GM12875 (cell line): Measurements from ENCODE around the gene COMT.

ENCODE experiments used
- H3K4me3 ChIP-seq: one replicate; pipeline ENCODE4 v1.5.1; 2011; ENCODE audit warnings: low read depth, low read length, control low read depth
- CTCF ChIP-seq: IDR thresholded peaks from 2 replicates; pipeline ENCODE4 v1.5.1; 2011; ENCODE audit warnings: low read depth, mild to moderate bottlenecking, control low read depth, inconsistent platforms, low read length, moderate library complexity, borderline replicate concordance; ENCODE audit not compliant: insufficient read depth

COMT gene

GRCh38 chr22:19988965-19989724, 47.6 kb downstream of the COMT start:
- no peak for TF ChIP-seq CTCF
- no peak overlapping the region for H3K4me3 ChIP-seq

GRCh38 chr22:19989725-19990067, 48.1 kb downstream of the COMT start:
- H3K4me3 ChIP-seq, result no peak overlapping the region
- TF ChIP-seq CTCF, result no peak

- no peak overlapping the region for H3K4me3 ChIP-seq
- no peak for TF ChIP-seq CTCF
Observed at GRCh38 chr22:19990188-19990587, 48.6 kb downstream of the COMT start.

GRCh38 chr22:19990609-19991394, 49.2 kb downstream of the COMT start:
- TF ChIP-seq CTCF, result no peak
- no peak overlapping the region for H3K4me3 ChIP-seq

- TF ChIP-seq CTCF, result no peak
Observed at GRCh38 chr22:19991395-19991644, 49.7 kb downstream of the COMT start.

GRCh38 chr22:19991645-19992451, 50.3 kb downstream of the COMT start:
- no peak for TF ChIP-seq CTCF
- H3K4me3 ChIP-seq, result no peak overlapping the region

More at GRCh38 chr22:19991395-19991644, 49.7 kb downstream of the COMT start:
- H3K4me3 ChIP-seq, result no peak overlapping the region
